ENCODE results near the gene CDHR5. TPM values are rescaled to one million over a fixed set of nuclear protein-coding genes. Genes with fewer than 3 reads are reported as not detected.
A peak's percentile ranks its signal among the peaks of the same experiment; 100 is the strongest.

The CDHR5 gene
- total RNA-seq, 1 experiment from 2014 or later: not detected

GRCh38 chr11:628056-628455 is 3.3 kb upstream of the CDHR5 start:
- POLR2A ChIA-PET (ENCODE audit: low non-redundant PET): no interaction called here
- peak overlapping the region; percentile 19 for H3K4me3 ChIP-seq (ENCODE audit: low read depth, low read length, poor library complexity, severe bottlenecking)
- TF ChIP-seq CTCF (conservative IDR thresholded peaks at IDR 0.05; ENCODE audit: low read depth, low read length) (no peak), EZH2 (IDR thresholded peaks at IDR 0.05; ENCODE audit: borderline replicate concordance, low read depth, low read length, poor library complexity, severe bottlenecking) (no peak)
- BruUV-seq (replicated peaks): no TSS peak
- H3K27ac ChIP-seq (ENCODE audit: low read depth, low read length, poor library complexity, severe bottlenecking): no peak overlapping the region
- no peaks in the 10 kb centered on the region for H3K27me3 ChIP-seq (replicated peaks; ENCODE audit: insufficient read depth, low read depth, low read length, poor library complexity)
- H3K4me1 ChIP-seq (ENCODE audit: insufficient read depth, low read length, poor library complexity, severe bottlenecking): peaks cover 11% of the 10 kb centered on the region
- intact Hi-C loops (cut with micrococcal nuclease; ENCODE audit: unreplicated experiment): no loop called here
- no peaks in the 10 kb centered on the region for H3K36me3 ChIP-seq (ENCODE audit: insufficient read depth, low read length, poor library complexity, severe bottlenecking)
- CTCF ChIA-PET: no interaction called here
- no peaks in the 10 kb centered on the region for H3K9me3 ChIP-seq (ENCODE audit: low read depth, low read length, poor library complexity, severe bottlenecking)
- DNase-seq (ENCODE audit: low spot score): no peak

- H3K4me3 ChIP-seq (ENCODE audit: low read depth, low read length, poor library complexity, severe bottlenecking): no peak overlapping the region
- no TSS peak for BruUV-seq (replicated peaks)
- CTCF ChIA-PET: no interaction called here
Measured at GRCh38 chr11:627308-627576, 2.5 kb upstream of the CDHR5 start.

GRCh38 chr11:626475-627307 is 1.9 kb upstream of the CDHR5 start, which contains the start of gene SCT:
TSS of gene SCT (minus strand) at chr11:627181. CDS start at chr11:627143, 38 bp downstream.
- Histone ChIP-seq H3K4me3 (ENCODE audit: low read depth, low read length, poor library complexity, severe bottlenecking) (no peak within 1 kb of the TSS), H3K36me3 (ENCODE audit: insufficient read depth, low read length, poor library complexity, severe bottlenecking) (no peaks in the 10 kb centered on the region), H3K27me3 (replicated peaks; ENCODE audit: insufficient read depth, low read depth, low read length, poor library complexity) (no peaks in the 10 kb centered on the region), H3K4me1 (ENCODE audit: insufficient read depth, low read length, poor library complexity, severe bottlenecking) (peaks cover 11% of the 10 kb centered on the region), H3K27ac (ENCODE audit: low read depth, low read length, poor library complexity, severe bottlenecking) (no peak within 1 kb of the TSS), H3K9me3 (ENCODE audit: low read depth, low read length, poor library complexity, severe bottlenecking) (no peaks in the 10 kb centered on the region)
- ChIA-PET POLR2A (ENCODE audit: low non-redundant PET) (no interaction called here), CTCF (interaction anchor here (0.6 kb wide), 1 partner anchor 121 kb away, joined by 4 read pairs; no protein-coding TSS in a partner anchor)
- no TSS peak for BruUV-seq (replicated peaks)
- DNase-seq (ENCODE audit: low spot score): no peak
- TF ChIP-seq CTCF (conservative IDR thresholded peaks at IDR 0.05; ENCODE audit: low read depth, low read length) (no peak), EZH2 (IDR thresholded peaks at IDR 0.05; ENCODE audit: borderline replicate concordance, low read depth, low read length, poor library complexity, severe bottlenecking) (no peak)
- intact Hi-C loops (cut with micrococcal nuclease; ENCODE audit: unreplicated experiment): no loop called here

More at GRCh38 chr11:627308-627576, 2.5 kb upstream of the CDHR5 start:
- no peak for DNase-seq (ENCODE audit: low spot score)
- no peaks in the 10 kb centered on the region for H3K9me3 ChIP-seq (ENCODE audit: low read depth, low read length, poor library complexity, severe bottlenecking)
- no peaks in the 10 kb centered on the region for H3K27me3 ChIP-seq (replicated peaks; ENCODE audit: insufficient read depth, low read depth, low read length, poor library complexity)
- peaks cover 11% of the 10 kb centered on the region for H3K4me1 ChIP-seq (ENCODE audit: insufficient read depth, low read length, poor library complexity, severe bottlenecking)
- H3K27ac ChIP-seq (ENCODE audit: low read depth, low read length, poor library complexity, severe bottlenecking): no peak overlapping the region
- TF ChIP-seq CTCF (conservative IDR thresholded peaks at IDR 0.05; ENCODE audit: low read depth, low read length) (no peak), EZH2 (IDR thresholded peaks at IDR 0.05; ENCODE audit: borderline replicate concordance, low read depth, low read length, poor library complexity, severe bottlenecking) (no peak)
- POLR2A ChIA-PET (ENCODE audit: low non-redundant PET): no interaction called here
- intact Hi-C loops (cut with micrococcal nuclease; ENCODE audit: unreplicated experiment): no loop called here
- H3K36me3 ChIP-seq (ENCODE audit: insufficient read depth, low read length, poor library complexity, severe bottlenecking): no peaks in the 10 kb centered on the region
